GM23248 (cell line): Measurements from ENCODE around the gene INAFM2.

Experiments used
- EZH2 ChIP-seq: fragments of 200-600 bp; sonication (generic); IDR thresholded peaks from 2 replicates; pipeline ENCODE4 v1.6.1; 2018; ENCODE audit warnings: antibody characterized with exemption, mild to moderate bottlenecking; ENCODE audit not compliant: insufficient read depth, poor library complexity, severe bottlenecking
- EZH2phosphoT487 ChIP-seq: fragments of 200-600 bp; sonication (generic); IDR thresholded peaks from 2 replicates; pipeline ENCODE4 v1.6.1; 2018; ENCODE audit warnings: antibody characterized with exemption, moderate library complexity, mild to moderate bottlenecking, low read depth; ENCODE audit not compliant: insufficient read depth

DNA sequence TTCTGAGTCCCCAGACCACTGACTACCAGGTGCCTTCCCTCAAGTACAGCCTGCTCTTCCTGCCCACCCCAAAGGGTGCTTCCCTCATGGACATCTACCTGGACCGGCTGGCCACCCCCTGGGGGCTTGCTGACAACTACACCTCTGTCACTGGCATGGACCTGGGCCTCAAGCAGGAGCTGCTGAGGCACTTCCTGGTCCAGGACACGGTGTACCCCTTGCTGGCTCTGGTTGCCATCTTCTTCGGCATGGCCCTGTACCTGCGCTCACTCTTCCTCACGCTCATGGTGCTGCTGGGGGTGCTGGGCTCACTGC lies 43.8 kb downstream of the INAFM2 start:
- no peak for TF ChIP-seq EZH2
- no peak for TF ChIP-seq EZH2phosphoT487
